Activated T-helper 17 cell treated with anti-CD3 and anti-CD28 coated beads, Interleukin-2, amount 50 U/mL, for 72 hours (primary cell): ENCODE results near the gene KRT36. TPM values are rescaled to one million over a fixed set of nuclear protein-coding genes. Genes with fewer than 3 reads are reported as not detected.
A peak's percentile ranks its signal among the peaks of the same experiment; 100 is the strongest.

ENCODE experiments used
- ATAC-seq: fragments of 150-1000 bp; cut with Tn5 transposase; replicated peaks from 2 replicates; pipeline ENCODE4 v1.10.0; 2021; ENCODE audit warnings: mild to moderate bottlenecking, moderate library complexity
- H3K27ac Mint-ChIP-seq: one replicate; pipeline ENCODE4 v1.8.0; 2022; ENCODE audit warnings: mixed read lengths
- H3K27me3 Mint-ChIP-seq: one replicate; pipeline ENCODE4 v1.8.0; 2022; ENCODE audit warnings: mixed read lengths
- H3K36me3 Mint-ChIP-seq: one replicate; pipeline ENCODE4 v1.8.0; 2022; ENCODE audit warnings: low read depth, mild to moderate bottlenecking, mixed read lengths
- H3K4me1 Mint-ChIP-seq: one replicate; pipeline ENCODE4 v1.8.0; 2022; ENCODE audit warnings: mixed read lengths
- H3K4me3 Mint-ChIP-seq: one replicate; pipeline ENCODE4 v1.8.0; 2022; ENCODE audit warnings: mild to moderate bottlenecking, mixed read lengths
- H3K9me3 Mint-ChIP-seq: one replicate; pipeline ENCODE4 v1.8.0; 2022; ENCODE audit warnings: mixed read lengths
- total RNA-seq, 2 donors: library from RNA; stranded (reverse); gene quantifications; one replicate each; pipeline ENCODE4 v1.2.3, GENCODE V29; 2022

The KRT36 gene
- not detected for total RNA-seq

GRCh38 chr17:41489531-41489930 is at the start of gene KRT36:
Gene KRT36 (minus strand): TSS chr17:41489910. CDS start chr17:41489864, 46 bp downstream.
- no peak for ATAC-seq
- Mint-ChIP-seq H3K9me3 (no peaks in the 10 kb centered on the region), H3K36me3 (no peaks in the 10 kb centered on the region), H3K4me1 (no peaks in the 10 kb centered on the region), H3K4me3 (no peak within 1 kb of the TSS), H3K27me3 (no peaks in the 10 kb centered on the region), H3K27ac (peak within 1 kb of the TSS; percentile 7)

- Mint-ChIP-seq H3K9me3 (no peaks in the 10 kb centered on the region), H3K36me3 (no peaks in the 10 kb centered on the region), H3K4me1 (no peaks in the 10 kb centered on the region), H3K27me3 (no peaks in the 10 kb centered on the region), H3K4me3 (no peak overlapping the region), H3K27ac (no peak overlapping the region)
- ATAC-seq, result no peak
Observed at GRCh38 chr17:41539071-41539492, 49.4 kb upstream of the KRT36 start.

- Mint-ChIP-seq H3K9me3 (no peaks in the 10 kb centered on the region), H3K36me3 (no peaks in the 10 kb centered on the region), H3K27me3 (peaks cover 4% of the 10 kb centered on the region), H3K4me3 (no peak overlapping the region), H3K4me1 (no peaks in the 10 kb centered on the region), H3K27ac (no peak overlapping the region)
- ATAC-seq, result no peak
Observed at GRCh38 chr17:41538565-41538991, 48.9 kb upstream of the KRT36 start.

GRCh38 chr17:41537990-41538389 is 48.3 kb upstream of the KRT36 start:
- H3K9me3 Mint-ChIP-seq, result no peaks in the 10 kb centered on the region
- peaks cover 7% of the 10 kb centered on the region for H3K27me3 Mint-ChIP-seq
- no peaks in the 10 kb centered on the region for H3K36me3 Mint-ChIP-seq
- no peak overlapping the region for H3K4me3 Mint-ChIP-seq
- ATAC-seq, result no peak
- H3K4me1 Mint-ChIP-seq, result no peaks in the 10 kb centered on the region
- H3K27ac Mint-ChIP-seq, result no peak overlapping the region

- Mint-ChIP-seq H3K27ac (no peak overlapping the region), H3K9me3 (no peaks in the 10 kb centered on the region), H3K36me3 (no peaks in the 10 kb centered on the region), H3K4me3 (no peak overlapping the region), H3K4me1 (no peaks in the 10 kb centered on the region), H3K27me3 (peaks cover 11% of the 10 kb centered on the region)
- no peak for ATAC-seq
Observed at GRCh38 chr17:41537614-41537954, 47.9 kb upstream of the KRT36 start.

GRCh38 chr17:41536741-41537613 is 47.3 kb upstream of the KRT36 start:
- no peak overlapping the region for H3K4me3 Mint-ChIP-seq
- ATAC-seq, result no peak
- no peaks in the 10 kb centered on the region for H3K36me3 Mint-ChIP-seq
- H3K27me3 Mint-ChIP-seq, result peaks cover 16% of the 10 kb centered on the region
- no peaks in the 10 kb centered on the region for H3K4me1 Mint-ChIP-seq
- peak overlapping the region; percentile 7 for H3K27ac Mint-ChIP-seq
- H3K9me3 Mint-ChIP-seq, result no peaks in the 10 kb centered on the region

GRCh38 chr17:41535764-41536481 is 46.2 kb upstream of the KRT36 start:
- Mint-ChIP-seq H3K36me3 (no peaks in the 10 kb centered on the region), H3K4me3 (no peak overlapping the region)

DNA sequence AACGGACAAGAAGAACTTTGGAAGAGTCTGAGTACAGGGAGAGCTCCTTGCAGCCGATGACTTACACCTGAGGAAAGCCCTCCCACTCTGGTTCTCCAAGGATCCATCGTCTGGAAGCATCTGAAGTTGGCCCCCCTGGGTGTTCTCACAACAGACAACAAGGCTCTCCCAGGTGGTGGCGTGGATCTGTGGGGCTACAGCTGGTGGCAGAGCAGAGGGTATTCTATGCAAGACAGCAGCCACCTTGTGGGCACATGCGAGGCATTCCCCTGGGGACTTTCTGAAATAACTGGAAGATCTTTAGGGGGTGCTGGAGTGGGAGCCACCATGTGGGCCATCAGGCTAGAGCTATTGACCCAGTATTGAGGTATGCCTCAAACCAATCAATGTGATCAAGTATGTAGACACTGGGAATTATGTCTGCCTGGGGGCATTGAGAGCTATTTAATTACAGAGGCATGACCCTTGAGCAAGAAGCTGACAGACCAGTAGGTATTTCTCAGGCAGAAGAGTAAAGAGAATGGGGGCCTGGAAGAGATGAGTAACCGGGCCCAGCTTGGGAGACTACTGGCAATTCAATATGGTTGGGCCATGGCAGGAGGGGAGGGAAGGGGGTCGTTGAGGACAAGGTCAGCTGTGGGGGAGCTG is 45.3 kb upstream of the KRT36 start:
- no peaks in the 10 kb centered on the region for H3K9me3 Mint-ChIP-seq
- H3K4me3 Mint-ChIP-seq, result no peak overlapping the region
- H3K36me3 Mint-ChIP-seq, result no peaks in the 10 kb centered on the region
- H3K4me1 Mint-ChIP-seq, result no peaks in the 10 kb centered on the region
- no peak overlapping the region for H3K27ac Mint-ChIP-seq
- H3K27me3 Mint-ChIP-seq, result peaks cover 27% of the 10 kb centered on the region
- no peak for ATAC-seq

More at GRCh38 chr17:41535764-41536481, 46.2 kb upstream of the KRT36 start:
- ATAC-seq, result no peak
- Mint-ChIP-seq H3K27ac (no peak overlapping the region), H3K27me3 (peaks cover 26% of the 10 kb centered on the region), H3K9me3 (no peaks in the 10 kb centered on the region), H3K4me1 (no peaks in the 10 kb centered on the region)

DNA sequence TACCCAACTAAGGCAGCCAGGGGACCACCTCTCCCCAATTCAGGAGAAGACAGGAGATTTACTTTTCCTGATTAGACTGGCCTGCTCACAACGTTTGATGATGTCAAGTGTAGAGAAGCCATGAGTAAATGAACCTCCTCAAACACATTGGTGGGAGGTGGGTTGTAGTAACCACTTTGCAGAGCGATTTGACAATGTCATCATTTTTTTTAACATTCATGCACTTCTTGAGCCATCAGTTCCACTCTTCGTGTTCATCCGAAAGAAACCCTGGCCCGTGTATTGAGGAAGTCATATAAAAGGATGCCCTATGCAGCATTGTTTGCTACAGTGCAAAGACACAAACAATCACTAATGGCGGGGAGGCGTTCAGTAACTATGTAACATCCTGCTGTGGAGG is 43.9 kb upstream of the KRT36 start:
- no peaks in the 10 kb centered on the region for H3K4me1 Mint-ChIP-seq
- no peak overlapping the region for H3K27ac Mint-ChIP-seq
- no peaks in the 10 kb centered on the region for H3K9me3 Mint-ChIP-seq
- H3K27me3 Mint-ChIP-seq, result peaks cover 40% of the 10 kb centered on the region
- H3K36me3 Mint-ChIP-seq, result no peaks in the 10 kb centered on the region
- ATAC-seq, result no peak
- no peak overlapping the region for H3K4me3 Mint-ChIP-seq

DNA sequence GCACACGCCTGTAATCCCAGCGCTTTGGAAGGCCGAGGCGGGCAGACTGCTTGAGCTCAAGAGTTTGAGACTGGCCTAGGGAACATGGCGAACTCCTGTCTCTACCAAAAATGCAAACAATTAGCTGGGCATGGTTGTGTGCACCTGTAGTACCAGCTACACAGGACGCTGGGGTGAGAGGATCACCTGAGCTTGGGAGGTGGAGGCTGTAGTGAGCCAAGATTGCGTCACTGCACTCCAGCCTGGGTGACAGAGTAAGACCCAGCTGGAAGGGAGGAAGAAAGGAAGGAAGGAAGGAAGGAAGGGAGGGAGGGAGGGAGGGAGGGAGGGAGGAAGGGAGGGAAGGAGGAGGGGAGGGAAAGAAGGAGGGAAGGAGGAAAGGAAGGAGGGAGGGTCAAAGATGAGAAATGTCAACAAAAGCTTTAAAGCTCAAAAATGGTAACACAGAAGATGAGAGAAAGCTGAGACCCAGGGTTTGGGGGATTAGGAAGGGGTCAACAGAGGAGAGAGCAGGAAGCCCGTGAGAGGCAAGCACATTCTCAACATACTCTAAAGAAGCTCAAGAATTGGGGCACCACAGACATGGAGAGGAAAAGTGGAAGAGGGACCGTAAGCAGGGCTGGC is 43.3 kb upstream of the KRT36 start:
- H3K4me3 Mint-ChIP-seq, result no peak overlapping the region
- no peaks in the 10 kb centered on the region for H3K36me3 Mint-ChIP-seq
- no peaks in the 10 kb centered on the region for H3K9me3 Mint-ChIP-seq
- H3K27me3 Mint-ChIP-seq, result peaks cover 44% of the 10 kb centered on the region
- no peak overlapping the region for H3K27ac Mint-ChIP-seq
- no peaks in the 10 kb centered on the region for H3K4me1 Mint-ChIP-seq
- ATAC-seq, result no peak

DNA sequence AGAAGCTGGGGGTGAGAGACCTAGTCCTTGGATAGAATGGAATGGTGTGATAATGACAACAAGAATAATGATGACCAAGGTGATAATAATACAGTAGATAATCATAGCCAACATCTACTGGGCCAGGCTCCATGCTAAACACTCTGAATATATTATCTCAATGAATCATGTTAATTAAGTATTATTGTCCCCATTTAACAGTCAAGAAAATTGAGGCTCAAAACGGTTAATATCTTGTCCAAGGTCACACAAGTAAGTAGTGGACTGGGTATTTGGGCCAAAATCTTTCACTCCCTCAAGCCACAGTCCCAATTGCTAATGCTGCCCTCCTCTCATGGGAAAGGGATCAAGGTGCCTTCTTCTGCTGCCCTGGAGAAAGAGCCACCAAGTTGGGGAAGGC is 42.3 kb upstream of the KRT36 start:
- ATAC-seq, result no peak
- no peaks in the 10 kb centered on the region for H3K9me3 Mint-ChIP-seq
- peaks cover 49% of the 10 kb centered on the region for H3K27me3 Mint-ChIP-seq
- H3K4me3 Mint-ChIP-seq, result no peak overlapping the region
- no peaks in the 10 kb centered on the region for H3K4me1 Mint-ChIP-seq
- no peak overlapping the region for H3K27ac Mint-ChIP-seq
- no peaks in the 10 kb centered on the region for H3K36me3 Mint-ChIP-seq

DNA sequence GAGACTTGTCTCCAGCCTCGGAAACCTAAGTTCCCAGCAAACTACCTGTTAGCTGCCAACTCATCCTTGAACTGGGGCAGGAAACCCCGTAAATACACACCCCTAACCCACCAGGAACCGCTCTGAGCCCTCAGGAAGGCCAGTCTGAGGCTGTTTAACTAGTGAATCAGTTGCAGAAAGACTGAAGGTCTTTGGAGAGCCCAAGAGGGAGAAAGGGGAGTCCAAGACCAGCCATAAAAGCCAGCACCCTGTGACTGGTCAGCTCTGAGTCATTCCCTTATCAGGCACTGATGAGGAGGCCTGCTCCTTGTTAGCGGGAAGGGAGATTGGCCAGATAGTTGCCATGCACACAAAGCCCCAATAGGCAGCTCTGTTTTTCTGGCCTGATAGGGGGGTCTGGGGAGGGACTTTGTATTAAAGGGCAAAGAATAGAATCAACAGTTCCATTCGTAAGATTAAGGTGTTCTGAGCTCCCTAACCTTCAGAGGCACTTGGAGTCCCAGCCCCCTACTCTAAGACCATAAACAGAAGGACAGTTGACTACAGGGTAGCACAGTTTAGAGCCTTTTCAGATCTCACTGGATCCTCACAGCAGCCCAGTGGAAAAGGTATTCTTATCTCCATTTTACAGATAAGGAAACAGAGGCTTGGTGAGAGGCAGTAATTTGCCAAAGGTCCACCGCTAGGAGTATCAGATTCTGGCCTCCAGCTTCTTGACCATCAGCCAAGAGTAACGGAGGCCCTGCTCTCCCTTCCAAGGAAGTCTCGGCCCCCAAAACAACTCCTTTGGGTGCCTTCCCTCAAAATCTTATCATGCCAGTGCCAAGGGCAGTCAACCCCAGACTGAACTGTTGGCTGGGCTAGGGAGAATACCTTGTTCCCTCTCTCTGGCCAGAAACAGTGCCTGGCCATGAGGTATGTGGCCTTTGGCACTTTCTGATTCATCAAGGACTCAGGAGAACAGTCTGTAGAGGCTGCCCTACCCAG is 40.6 kb upstream of the KRT36 start:
- no peak for ATAC-seq
- H3K36me3 Mint-ChIP-seq, result no peaks in the 10 kb centered on the region
- no peaks in the 10 kb centered on the region for H3K4me1 Mint-ChIP-seq
- H3K27me3 Mint-ChIP-seq, result peaks cover 56% of the 10 kb centered on the region
- H3K27ac Mint-ChIP-seq, result no peak overlapping the region
- H3K9me3 Mint-ChIP-seq, result no peaks in the 10 kb centered on the region
- no peak overlapping the region for H3K4me3 Mint-ChIP-seq

DNA sequence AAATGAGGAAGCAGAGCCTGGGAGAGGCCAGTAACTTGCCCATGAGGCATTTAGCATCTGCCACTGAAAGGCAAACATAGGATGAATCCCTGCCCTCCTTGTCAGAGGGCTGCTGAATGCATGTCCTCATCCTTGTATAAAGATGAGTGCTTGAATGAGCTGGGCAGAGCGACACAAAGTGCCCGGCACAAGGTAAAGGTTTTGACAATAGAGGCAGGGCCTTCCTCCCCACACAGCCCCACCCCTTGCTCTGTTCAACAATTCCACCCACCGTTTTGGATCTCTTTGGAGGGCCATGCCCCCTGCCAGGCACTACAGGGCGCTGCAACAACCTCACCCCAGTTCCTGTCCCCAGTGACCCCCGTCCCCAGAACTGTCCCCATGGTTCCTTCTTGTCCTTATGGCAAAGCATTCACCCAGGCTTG is 39.8 kb upstream of the KRT36 start:
- Mint-ChIP-seq H3K9me3 (no peaks in the 10 kb centered on the region), H3K4me1 (no peaks in the 10 kb centered on the region), H3K27ac (no peak overlapping the region), H3K36me3 (no peaks in the 10 kb centered on the region), H3K4me3 (peak overlapping the region; percentile 44), H3K27me3 (peaks cover 56% of the 10 kb centered on the region)
- no peak for ATAC-seq
